ENCODE data around the gene GPR21.

DNA sequence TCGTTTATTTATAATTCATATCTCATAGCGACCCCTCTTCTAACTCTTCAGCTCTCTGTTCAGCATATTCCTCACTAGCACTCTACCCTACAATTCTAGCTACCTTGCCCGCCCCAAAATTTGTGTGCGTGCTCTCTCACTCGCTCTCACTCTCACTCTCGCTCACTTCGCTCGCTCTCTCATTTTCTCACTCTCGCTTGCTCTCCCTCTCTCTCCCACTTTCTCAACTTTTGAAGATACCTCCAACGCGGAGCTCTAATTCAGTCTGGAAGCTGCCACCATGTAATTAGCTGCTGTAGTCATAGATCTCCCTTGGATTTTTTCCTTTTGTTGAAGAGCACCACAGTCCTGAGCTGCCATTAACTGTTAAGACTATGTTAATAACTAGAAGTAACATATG lies 30.4 kb downstream of the GPR21 start:
- TF ChIP-seq CTCF (conservative IDR thresholded peaks at IDR 0.05; ENCODE audit: low read depth in 2 of 2) = no peak
- no peak for TF ChIP-seq POLR2AphosphoS5 (IDR thresholded peaks at IDR 0.05; ENCODE audit: low read depth)
